Activated CD4-positive, CD25-positive, alpha-beta regulatory T cell treated with anti-CD3 and anti-CD28 coated beads, Interleukin-2, amount 50 U/mL, for 72 hours (primary cell): ENCODE results near the gene SLX1A.
"Not testable (repeated sequence)": the region's sequence is repeated elsewhere in the genome, so short reads cannot be mapped to it uniquely, and the experiment has no call there.

Source experiments
- DNase-seq: peaks from one replicate; pipeline ENCODE4 v3.0.0; 2021

Gene SLX1A

GRCh38 chr16:30193615-30194014 is at the start of gene SLX1A, which contains the start of gene BOLA2B:
TSS of gene SLX1A (plus strand) at chr16:30193875. CDS start at chr16:30194085, 210 bp downstream.
TSS of gene BOLA2B (minus strand) at chr16:30193666. CDS start at chr16:30193595, 71 bp downstream.
- not testable (repeated sequence) for DNase-seq

DNA sequence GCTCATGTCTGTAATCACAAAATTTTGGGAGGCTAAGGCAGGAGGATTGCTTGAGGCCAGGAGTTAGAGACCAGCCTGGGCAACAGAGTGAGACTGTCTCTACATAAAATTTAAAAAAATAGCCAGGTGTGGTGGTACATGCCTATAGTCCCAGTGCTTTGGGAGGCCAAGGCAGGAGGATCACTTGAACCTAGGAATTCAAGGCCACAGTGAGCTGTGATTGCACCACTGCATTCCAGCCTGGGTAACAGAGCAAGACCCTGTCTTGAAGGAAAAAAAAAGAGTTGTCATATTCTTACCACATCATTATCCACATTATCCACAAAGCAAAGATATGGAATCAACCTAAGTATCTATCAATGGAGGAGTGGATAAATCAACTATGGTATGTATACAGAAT is 49.7 kb upstream of the SLX1A start:
- no peak for DNase-seq

GRCh38 chr16:30144917-30145316 is 48.8 kb upstream of the SLX1A start:
- no peak for DNase-seq

DNA sequence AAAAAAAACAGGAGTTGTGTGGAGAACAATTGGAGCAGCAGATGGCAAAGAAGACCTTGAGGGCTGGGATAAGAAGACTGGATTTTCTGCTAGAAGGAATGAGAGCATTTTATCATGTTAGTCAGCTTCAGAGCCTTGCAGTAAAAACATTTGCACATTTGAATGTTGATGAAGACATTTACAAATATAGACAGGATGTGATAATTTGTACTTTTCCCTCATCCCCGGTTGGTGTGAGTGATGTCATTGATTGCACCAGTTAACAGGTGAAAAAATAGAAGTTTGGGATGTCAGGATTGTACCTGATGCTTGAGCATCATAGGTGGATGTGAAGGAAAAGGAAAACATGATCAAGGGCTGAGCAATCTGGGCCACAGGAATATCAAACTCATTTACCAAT is 48.0 kb upstream of the SLX1A start:
- no peak for DNase-seq

- DNase-seq, result no peak
These were observed 45.7 kb upstream of the SLX1A start for GRCh38 chr16:30147843-30148510.

DNA sequence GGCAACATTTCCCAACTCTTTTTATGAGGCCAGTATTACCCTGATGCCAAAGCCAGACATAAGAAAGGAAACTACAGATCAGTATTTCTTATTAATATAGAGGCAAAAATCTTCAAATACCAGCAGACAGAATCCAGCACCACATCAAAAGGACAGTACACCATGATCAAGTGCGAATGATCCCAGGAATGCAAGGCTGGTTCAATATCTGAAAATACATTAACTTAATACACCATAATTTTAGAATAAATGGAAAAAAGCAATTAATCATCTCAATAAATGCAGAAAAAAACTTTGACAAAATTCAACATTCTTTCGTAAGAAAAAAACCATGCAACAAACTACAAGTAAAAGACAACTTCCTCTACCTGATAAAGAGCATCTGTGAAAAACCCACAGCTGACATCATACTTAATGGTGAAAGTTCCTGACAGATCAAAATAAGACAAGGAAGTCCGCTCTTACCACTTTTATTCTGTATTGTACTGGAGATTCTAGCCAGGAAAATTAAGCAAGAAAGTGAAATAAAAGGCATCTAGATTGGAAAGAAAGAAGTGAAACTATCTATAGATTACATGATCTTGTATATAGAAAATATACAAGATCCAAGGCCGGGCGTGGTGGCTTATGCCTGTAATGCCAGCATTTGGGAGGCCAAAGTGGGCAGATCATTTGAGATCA is 44.3 kb upstream of the SLX1A start:
- no peak for DNase-seq

DNA sequence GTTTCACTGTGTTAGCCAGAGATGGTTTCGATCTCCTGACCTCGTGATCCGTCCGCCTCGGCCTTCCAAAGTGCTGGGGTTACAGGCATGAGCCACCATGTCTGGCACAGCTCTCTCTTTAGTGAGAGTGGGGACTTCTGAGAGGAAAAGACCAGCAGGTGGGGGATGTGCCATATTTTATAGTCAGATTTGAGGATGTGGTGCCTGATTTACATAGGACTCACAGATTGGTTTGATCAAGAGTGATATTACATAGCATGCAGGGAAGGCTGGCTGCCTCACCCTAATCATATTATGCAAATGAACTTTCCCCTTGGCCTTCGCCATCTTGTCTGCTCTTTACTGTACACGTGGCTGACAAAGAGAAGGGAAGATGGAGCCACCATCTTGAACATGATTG is 42.6 kb upstream of the SLX1A start:
- DNase-seq, result no peak

GRCh38 chr16:30152517-30152916 is 41.2 kb upstream of the SLX1A start:
- DNase-seq, result no peak

DNA sequence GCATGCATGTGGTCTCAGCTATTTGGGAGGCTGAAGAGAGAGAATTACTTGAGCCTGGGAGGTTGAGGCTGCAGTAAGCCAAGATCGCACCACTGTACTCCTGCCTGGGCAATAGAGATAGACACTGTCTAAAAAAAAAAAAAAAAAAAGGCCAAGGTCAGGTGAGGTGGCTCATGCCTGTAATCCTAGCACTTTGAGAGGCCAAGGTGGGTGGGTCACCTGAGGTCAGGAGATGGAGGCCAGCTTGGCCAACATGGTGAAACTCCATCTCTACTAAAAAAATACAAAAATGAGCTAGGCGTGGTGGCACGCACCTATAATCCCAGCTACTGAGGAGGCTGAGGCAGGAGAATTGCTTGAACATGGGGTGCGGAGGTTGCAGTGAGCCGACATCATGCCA is 38.5 kb upstream of the SLX1A start:
- no peak for DNase-seq

- no peak for DNase-seq
These were observed 36.5 kb upstream of the SLX1A start for GRCh38 chr16:30157214-30157613.

- DNase-seq, result no peak
These were observed 30.1 kb upstream of the SLX1A start for GRCh38 chr16:30163538-30163937.

GRCh38 chr16:30166202-30166902 is 27.3 kb upstream of the SLX1A start:
- DNase-seq, result no peak

DNA sequence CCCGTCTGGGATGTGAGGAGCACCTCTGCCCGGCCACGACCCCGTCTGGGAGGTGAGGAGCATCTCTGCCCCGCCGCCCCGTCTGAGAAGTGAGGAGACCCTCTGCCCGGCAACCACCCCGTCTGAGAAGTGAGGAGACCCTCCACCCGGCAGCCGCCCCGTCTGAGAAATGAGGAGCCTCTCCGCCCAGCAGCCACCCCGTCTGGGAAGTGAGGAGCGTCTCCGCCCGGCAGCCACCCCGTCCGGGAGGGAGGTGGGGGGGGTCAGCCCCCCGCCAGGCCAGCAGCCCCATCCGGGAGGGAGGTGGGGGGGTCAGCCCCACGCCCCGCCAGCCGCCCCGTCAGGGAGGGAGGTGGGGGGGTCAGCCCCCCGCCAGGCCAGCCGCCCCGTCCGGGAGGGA is 24.9 kb upstream of the SLX1A start:
- DNase-seq, result not testable (repeated sequence)

GRCh38 chr16:30169416-30169815 is 24.3 kb upstream of the SLX1A start:
- DNase-seq, result not testable (repeated sequence)

DNA sequence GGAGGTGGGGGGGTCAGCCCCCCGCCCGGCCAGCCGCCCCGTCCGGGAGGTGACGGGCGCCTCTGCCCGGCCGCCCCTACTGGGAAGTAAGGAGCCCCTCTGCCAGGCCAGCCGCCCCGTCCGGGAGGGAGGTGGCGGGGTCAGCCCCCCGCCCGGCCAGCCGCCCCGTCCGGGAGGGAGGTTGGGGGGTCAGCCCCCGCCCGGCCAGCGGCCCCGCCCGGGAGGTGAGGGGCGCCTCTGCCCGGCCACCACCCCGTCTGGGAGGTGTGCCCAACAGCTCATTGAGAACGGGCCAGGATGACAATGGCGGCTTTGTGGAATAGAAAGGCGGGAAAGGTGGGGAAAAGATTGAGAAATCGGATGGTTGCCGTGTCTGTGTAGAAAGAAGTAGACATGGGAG is 23.5 kb upstream of the SLX1A start:
- not testable (repeated sequence) for DNase-seq

GRCh38 chr16:30173054-30173453 is 20.6 kb upstream of the SLX1A start:
- DNase-seq, result no peak

DNA sequence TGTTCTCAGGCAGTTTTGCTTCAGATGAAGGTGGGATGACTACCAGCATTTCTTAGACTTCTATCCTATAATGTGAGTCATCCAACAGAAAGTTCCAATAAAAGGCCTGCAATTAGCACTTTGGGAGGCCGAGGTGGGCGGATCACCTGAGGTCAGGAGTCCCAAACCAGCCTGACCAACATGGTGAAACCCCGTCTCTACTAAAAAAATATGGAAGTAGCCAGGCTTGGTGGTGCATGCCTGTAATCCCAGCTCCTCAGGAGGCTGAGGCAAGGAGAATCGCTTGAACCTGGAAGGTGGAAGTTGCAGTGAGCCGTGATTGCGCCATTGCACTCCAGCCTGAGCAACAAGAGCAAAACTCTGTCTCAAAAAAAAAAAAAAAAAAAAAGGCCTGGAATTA is 16.8 kb upstream of the SLX1A start:
- not testable (repeated sequence) for DNase-seq

DNA sequence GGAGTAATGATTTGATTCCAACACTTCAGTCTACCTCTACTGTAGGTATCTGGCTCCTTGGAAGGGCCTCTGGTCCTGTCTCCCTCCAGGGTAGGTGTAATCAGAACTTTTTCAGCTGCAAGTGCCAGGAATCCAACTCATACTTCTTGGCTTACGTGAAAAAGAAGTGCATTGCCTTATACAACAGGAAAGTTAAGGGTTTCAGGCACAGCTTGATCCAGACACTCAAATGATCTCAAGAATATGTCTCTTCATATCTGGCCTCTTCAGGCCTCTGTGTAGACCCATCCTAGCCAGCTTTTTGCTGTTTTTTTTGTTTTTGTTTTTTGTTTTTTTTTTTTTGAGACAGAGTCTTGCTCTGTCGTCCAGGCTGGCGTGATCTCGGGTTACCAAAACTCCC is 14.5 kb upstream of the SLX1A start:
- DNase-seq, result no peak

DNA sequence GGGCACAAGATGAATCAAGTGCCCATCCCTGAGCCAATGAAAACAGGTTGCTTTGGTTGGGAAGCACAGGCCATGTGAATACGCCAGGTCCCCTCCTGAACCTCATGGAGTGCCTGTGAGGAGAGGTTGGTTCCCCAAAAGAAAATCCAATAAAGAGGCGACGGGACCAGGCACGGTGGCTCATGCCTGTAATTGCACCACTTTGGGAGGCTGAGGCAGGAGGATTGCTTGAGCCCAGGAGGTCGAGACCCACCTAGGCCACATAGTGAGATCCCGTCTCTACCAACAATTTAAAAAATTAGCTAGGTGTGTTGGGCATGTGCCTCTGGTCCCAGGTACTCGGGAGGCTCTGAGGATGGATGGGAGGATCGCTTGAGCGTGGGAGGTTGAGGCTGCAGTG is 13.7 kb upstream of the SLX1A start:
- no peak for DNase-seq

GRCh38 chr16:30180741-30181140 is 12.9 kb upstream of the SLX1A start:
- no peak for DNase-seq

DNA sequence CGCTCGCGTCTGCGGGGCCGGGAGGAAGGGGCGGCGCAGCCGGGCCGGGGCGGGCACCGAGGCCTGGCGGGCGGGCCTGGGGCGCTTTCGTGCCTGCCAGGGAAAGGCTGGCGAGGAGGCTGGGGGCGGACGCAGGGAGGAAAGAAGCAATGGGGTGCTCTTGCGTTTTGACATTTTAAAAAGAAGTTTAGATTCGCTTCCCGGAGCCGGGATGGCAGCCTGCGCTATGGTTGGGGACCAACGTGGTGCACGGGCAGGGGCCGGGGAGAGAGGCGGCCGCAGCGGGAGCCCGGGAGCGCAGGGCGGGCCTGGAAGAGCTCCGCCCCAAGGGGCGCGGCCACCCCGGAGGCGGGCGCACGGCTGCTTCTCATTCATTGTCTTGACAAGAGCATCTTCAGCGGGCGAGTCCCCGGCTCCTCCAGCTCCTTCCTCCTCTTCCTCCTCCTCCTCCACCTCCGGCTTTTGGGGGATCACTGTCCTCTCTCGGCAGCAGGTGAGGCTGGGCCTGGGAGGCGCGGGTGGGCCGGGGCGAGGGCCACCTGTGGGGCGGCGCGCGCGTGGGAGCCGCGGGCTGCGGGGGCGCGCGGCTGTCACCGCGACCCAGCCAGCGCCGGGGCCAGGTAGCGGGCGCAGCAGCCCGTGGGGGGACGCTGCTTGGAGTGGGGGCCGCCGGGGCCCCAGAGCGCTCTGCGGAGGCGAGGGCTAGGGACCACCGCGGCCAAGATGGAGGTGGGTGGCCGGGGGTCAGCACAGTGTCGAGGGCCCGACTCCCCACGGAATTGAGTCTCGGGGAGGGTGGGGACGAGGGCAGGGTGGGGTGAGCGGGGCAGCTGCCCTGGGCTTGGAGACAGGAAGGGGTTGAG is 10.2 kb upstream of the SLX1A start, which contains the start of gene CORO1A:
Gene CORO1A (plus strand): TSS at position 370 of the 863 bp plus-strand sequence. CDS start 1,608 bp downstream, outside the sequence.
- DNase-seq, result peak; percentile 89

GRCh38 chr16:30184096-30184890 is 9.4 kb upstream of the SLX1A start:
- peak; percentile 72 for DNase-seq
